ELF-1 (cell line): Measurements from ENCODE around the gene LRRC27.

Experiments used
- DNase-seq: peaks from one replicate; pipeline ENCODE4 v3.0.0-alpha.2; 2016; ENCODE audit warnings: low read depth, low spot score

The LRRC27 gene

GRCh38 chr10:132390921-132391675 lies 59.1 kb downstream of the LRRC27 start:
- no peak for DNase-seq

- no peak for DNase-seq
These were observed 59.7 kb downstream of the LRRC27 start for GRCh38 chr10:132391676-132392020.

GRCh38 chr10:132392184-132392800 lies 60.3 kb downstream of the LRRC27 start:
- DNase-seq: no peak

GRCh38 chr10:132392811-132393694 lies 61.1 kb downstream of the LRRC27 start:
- no peak for DNase-seq

- DNase-seq: no peak
These were observed 61.7 kb downstream of the LRRC27 start for GRCh38 chr10:132393695-132394181.

- no peak for DNase-seq
These were observed 62.3 kb downstream of the LRRC27 start for GRCh38 chr10:132394201-132394811.

GRCh38 chr10:132394936-132395703 lies 63.1 kb downstream of the LRRC27 start:
- no peak for DNase-seq

GRCh38 chr10:132395704-132396493 lies 63.9 kb downstream of the LRRC27 start:
- peak; percentile 73 for DNase-seq

GRCh38 chr10:132396494-132397035 lies 64.6 kb downstream of the LRRC27 start:
- DNase-seq: no peak

- DNase-seq: no peak
These were observed 65.1 kb downstream of the LRRC27 start, which contains the start of gene PWWP2B for GRCh38 chr10:132397036-132397541. Gene PWWP2B (plus strand): TSS chr10:132397200. CDS start chr10:132397227, 27 bp downstream.

- DNase-seq: no peak
These were observed 65.9 kb downstream of the LRRC27 start for GRCh38 chr10:132397671-132398565.

- DNase-seq: no peak
These were observed 66.6 kb downstream of the LRRC27 start for GRCh38 chr10:132398566-132398991.

GRCh38 chr10:132399117-132400035 lies 67.4 kb downstream of the LRRC27 start:
- no peak for DNase-seq

GRCh38 chr10:132400041-132400546 lies 68.1 kb downstream of the LRRC27 start:
- no peak for DNase-seq

GRCh38 chr10:132400547-132401151 lies 68.7 kb downstream of the LRRC27 start:
- no peak for DNase-seq

- no peak for DNase-seq
These were observed 69.6 kb downstream of the LRRC27 start for GRCh38 chr10:132401401-132402118.
